ENCODE results near the gene RFX1. TPM values are rescaled to one million over a fixed set of nuclear protein-coding genes. Genes with fewer than 3 reads are reported as not detected.

RFX1 gene
- total and polyA plus RNA-seq, 2 of the 13 experiments (the other 11 are each of a cell fraction or from before 2014, with no cell fraction given) = 1.1 to 1.3 TPM

GRCh38 chr19:13952154-13952930, 53.8 kb downstream of the RFX1 start, which contains the start of gene DCAF15 (continued):
- TF ChIP-seq ZSCAN21 (CRISPR knock-in tag; IDR thresholded peaks at IDR 0.05; ENCODE audit: borderline replicate concordance) = 0 out of 2 replicates have a peak, but pooled peaks have one; percentile 42
- TF ChIP-seq SIX4 (CRISPR knock-in tag; IDR thresholded peaks at IDR 0.05) = no peak
- peak; percentile 40; the same call in 1 of the 2 replicates for TF ChIP-seq TARDBP (CRISPR knock-in tag; IDR thresholded peaks at IDR 0.05)
- TF ChIP-seq POLR2AphosphoS5 (IDR thresholded peaks at IDR 0.05; ENCODE audit: low read depth, low read length) = peak; percentile 58
- no peak for TF ChIP-seq SP1 (IDR thresholded peaks at IDR 0.05)
- peak; percentile 95 for TF ChIP-seq SP1 (CRISPR knock-in tag; IDR thresholded peaks at IDR 0.05)
- peak; percentile 68; the same call in 1 of the 2 replicates for TF ChIP-seq TFDP1 (CRISPR knock-in tag; IDR thresholded peaks at IDR 0.05; ENCODE audit: borderline replicate concordance)
- TF ChIP-seq NCOA5 (CRISPR knock-in tag; IDR thresholded peaks at IDR 0.05) = no peak
- TF ChIP-seq, protein P1, sequence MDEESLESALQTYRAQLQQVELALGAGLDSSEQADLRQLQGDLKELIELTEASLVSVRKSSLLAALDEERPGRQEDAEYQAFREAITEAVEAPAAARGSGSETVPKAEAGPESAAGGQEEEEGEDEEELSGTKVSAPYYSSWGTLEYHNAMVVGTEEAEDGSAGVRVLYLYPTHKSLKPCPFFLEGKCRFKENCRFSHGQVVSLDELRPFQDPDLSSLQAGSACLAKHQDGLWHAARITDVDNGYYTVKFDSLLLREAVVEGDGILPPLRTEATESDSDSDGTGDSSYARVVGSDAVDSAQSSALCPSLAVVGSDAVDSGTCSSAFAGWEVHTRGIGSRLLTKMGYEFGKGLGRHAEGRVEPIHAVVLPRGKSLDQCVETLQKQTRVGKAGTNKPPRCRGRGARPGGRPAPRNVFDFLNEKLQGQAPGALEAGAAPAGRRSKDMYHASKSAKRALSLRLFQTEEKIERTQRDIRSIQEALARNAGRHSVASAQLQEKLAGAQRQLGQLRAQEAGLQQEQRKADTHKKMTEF (CRISPR knock-in tag; IDR thresholded peaks at IDR 0.05) = peak; percentile 36; the same call in 1 of the 2 replicates
- TF ChIP-seq ZNF776 (CRISPR knock-in tag; IDR thresholded peaks at IDR 0.05) = 0 out of 2 replicates have a peak, but pooled peaks have one; percentile 33
- TF ChIP-seq ZNF557 (CRISPR knock-in tag; IDR thresholded peaks at IDR 0.05) = no peak
- TF ChIP-seq ZSCAN5A (CRISPR knock-in tag; IDR thresholded peaks at IDR 0.05; ENCODE audit: borderline replicate concordance) = no peak
- peak; percentile 16; the same call in 1 of the 2 replicates for TF ChIP-seq ZNF350 (CRISPR knock-in tag; IDR thresholded peaks at IDR 0.05; ENCODE audit: borderline replicate concordance, low read depth)
- peak; percentile 86 for TF ChIP-seq ZNF263 (CRISPR knock-in tag; IDR thresholded peaks at IDR 0.05)
- no peak for TF ChIP-seq ZNF274 (CRISPR knock-in tag; IDR thresholded peaks at IDR 0.05)
- peak; percentile 20 for TF ChIP-seq SKI (IDR thresholded peaks at IDR 0.05; ENCODE audit: partially characterized antibody)
- TF ChIP-seq KLF9 (CRISPR knock-in tag; IDR thresholded peaks at IDR 0.05; ENCODE audit: low read depth) = 0 out of 2 replicates have a peak, but pooled peaks have one; percentile 43
- TF ChIP-seq, protein P2, sequence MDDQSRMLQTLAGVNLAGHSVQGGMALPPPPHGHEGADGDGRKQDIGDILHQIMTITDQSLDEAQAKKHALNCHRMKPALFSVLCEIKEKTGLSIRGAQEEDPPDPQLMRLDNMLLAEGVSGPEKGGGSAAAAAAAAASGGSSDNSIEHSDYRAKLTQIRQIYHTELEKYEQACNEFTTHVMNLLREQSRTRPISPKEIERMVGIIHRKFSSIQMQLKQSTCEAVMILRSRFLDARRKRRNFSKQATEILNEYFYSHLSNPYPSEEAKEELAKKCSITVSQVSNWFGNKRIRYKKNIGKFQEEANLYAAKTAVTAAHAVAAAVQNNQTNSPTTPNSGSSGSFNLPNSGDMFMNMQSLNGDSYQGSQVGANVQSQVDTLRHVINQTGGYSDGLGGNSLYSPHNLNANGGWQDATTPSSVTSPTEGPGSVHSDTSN (CRISPR knock-in tag; IDR thresholded peaks at IDR 0.05; ENCODE audit: borderline replicate concordance) = peak; percentile 97; the same call in 1 of the 2 replicates
- 0 out of 2 replicates have a peak, but pooled peaks have one; percentile 50 for TF ChIP-seq ZNF225 (CRISPR knock-in tag; IDR thresholded peaks at IDR 0.05)
- no peak for TF ChIP-seq KDM3A (CRISPR knock-in tag; IDR thresholded peaks at IDR 0.05; ENCODE audit: low read depth)
- no peak for TF ChIP-seq ZNF639 (CRISPR knock-in tag; conservative IDR thresholded peaks at IDR 0.05)
- peak; percentile 15 for TF ChIP-seq TEAD3 (CRISPR knock-in tag; optimal IDR thresholded peaks at IDR 0.05; ENCODE audit: borderline replicate concordance)
- TF ChIP-seq HMGA1 (CRISPR knock-in tag; conservative IDR thresholded peaks at IDR 0.05) = no peak
